LNCaP clone FGC (cell line): ENCODE measurements around the gene USP25.

ENCODE experiments used
- DNase-seq: peaks from one replicate; pipeline ENCODE4 v3.0.0-alpha.2; 2011; ENCODE audit warnings: low read depth
- H3K4me3 ChIP-seq: 2 replicates; pipeline ENCODE4 v1.5.1; 2011; ENCODE audit warnings: mild to moderate bottlenecking, low read depth, low read length, control low read depth
- TF ChIP-seq, protein P1 (sequence below): IDR thresholded peaks from 2 replicates; pipeline ENCODE4 v1.5.1; 2012; ENCODE audit warnings: mild to moderate bottlenecking; ENCODE audit not compliant: control insufficient read depth, insufficient read depth; ENCODE audit errors: extremely low read depth

Gene USP25

DNA sequence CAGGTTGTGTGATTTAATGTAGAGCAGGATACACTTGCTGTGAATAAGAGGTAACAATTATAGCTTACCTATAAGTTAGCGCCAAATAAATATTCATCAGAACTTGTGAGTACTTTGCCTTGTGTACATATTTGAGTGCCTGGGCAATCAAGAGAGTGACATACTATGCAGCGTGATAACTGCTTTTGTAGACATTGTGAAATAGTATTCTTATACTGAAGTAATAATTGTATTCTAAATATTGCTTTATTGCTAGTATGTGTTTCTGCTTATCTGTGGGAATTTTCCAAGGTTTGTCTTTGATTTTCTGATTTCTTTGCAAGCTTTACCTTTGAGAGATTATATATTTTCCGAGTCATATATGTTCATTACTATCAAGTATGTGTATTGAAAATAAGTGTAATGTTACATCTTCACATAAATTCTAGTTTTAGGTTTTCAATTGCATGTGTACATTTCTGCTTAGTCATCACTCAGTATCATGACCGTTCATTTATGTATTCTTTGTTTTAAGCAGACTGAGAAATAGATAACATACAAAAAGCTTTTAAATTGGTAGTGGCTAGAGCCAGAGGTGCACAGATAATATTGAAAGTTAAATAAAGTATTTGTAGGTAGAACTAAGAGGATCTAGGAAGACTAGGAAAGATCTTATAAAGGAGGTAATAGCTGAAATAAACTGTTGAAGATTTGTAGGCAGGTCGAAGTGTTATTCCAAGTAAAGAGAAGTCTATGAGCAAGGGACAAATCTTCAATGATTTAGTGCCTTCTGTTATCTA, 19.5 kb downstream of the USP25 start:
- TF ChIP-seq, protein P1, sequence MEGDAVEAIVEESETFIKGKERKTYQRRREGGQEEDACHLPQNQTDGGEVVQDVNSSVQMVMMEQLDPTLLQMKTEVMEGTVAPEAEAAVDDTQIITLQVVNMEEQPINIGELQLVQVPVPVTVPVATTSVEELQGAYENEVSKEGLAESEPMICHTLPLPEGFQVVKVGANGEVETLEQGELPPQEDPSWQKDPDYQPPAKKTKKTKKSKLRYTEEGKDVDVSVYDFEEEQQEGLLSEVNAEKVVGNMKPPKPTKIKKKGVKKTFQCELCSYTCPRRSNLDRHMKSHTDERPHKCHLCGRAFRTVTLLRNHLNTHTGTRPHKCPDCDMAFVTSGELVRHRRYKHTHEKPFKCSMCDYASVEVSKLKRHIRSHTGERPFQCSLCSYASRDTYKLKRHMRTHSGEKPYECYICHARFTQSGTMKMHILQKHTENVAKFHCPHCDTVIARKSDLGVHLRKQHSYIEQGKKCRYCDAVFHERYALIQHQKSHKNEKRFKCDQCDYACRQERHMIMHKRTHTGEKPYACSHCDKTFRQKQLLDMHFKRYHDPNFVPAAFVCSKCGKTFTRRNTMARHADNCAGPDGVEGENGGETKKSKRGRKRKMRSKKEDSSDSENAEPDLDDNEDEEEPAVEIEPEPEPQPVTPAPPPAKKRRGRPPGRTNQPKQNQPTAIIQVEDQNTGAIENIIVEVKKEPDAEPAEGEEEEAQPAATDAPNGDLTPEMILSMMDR, result no peak
- DNase-seq, result no peak
- no peak overlapping the region; the same call in 1 of the 2 replicates for H3K4me3 ChIP-seq

- DNase-seq, result no peak
- H3K4me3 ChIP-seq, result no peak overlapping the region
- TF ChIP-seq, protein P1, result no peak
These were observed 20.0 kb downstream of the USP25 start for GRCh38 chr21:15749861-15750159.

DNA sequence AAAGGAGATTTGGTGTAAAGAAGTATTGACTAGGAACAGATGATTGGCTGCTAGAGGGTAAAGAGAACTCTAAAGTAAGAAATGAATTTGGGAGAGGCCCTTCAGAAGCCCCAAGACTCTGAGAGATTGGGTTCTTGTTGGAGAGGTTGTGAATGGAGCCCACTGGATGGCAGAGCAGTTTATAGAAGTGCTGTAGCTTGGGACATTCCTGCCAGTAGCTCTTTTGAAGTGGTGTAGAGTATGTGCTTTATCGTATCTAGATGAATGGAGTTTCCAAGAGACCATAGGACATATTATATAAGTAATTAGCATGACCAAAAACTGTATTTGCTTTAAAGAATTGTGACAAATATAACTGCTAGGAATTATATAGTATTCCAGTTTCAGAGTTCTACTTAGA, 21.3 kb downstream of the USP25 start:
- no peak for DNase-seq
- TF ChIP-seq, protein P1, result no peak
- H3K4me3 ChIP-seq, result no peak overlapping the region

DNA sequence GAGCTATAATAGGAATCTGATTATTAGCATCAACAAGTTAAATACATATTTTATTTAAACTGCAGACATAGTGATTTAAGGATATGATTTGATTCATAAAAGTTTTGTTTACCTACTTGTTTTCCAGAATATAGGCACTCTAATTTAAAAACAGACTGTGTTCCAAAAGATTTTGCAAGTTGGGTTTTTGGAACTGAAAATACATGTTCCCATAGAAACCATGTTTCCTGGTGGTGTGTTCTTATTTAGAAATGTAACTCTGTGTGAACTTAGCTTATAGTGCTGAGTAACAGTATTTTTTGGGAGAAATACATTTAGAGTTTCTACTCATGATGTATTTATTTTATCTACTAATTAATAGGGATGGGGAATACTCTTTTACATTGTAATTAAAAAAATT, 21.8 kb downstream of the USP25 start:
- DNase-seq, result no peak
- no peak overlapping the region for H3K4me3 ChIP-seq
- TF ChIP-seq, protein P1, result no peak

GRCh38 chr21:15752763-15753407, 23.1 kb downstream of the USP25 start:
- no peak for DNase-seq

DNA sequence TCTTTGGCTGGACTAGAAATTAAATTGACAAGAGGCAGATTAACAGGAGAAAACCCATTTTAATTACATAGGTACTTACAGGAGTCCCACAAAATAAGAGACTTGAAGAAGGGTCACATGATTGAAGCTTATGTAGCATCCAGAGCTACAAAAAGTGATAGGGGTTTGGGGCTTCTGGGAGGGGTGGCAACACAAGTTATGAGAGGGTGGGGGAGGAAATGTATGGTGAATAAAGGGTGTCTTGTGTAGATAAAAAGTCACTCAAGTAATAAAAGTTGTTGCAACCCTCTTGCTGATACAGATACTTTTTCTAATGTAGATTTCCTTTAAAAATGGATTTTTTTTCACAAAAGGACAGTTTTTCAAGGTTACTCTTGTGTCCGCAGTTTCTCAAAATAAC, 24.0 kb downstream of the USP25 start:
- TF ChIP-seq, protein P1, result no peak
- no peak overlapping the region for H3K4me3 ChIP-seq
- DNase-seq, result no peak

More at GRCh38 chr21:15752763-15753407, 23.1 kb downstream of the USP25 start:
- H3K4me3 ChIP-seq, result no peak overlapping the region
- TF ChIP-seq, protein P1, result no peak
